Measurements from ENCODE around the gene DPH7.
"Not testable (repeated sequence)": the region's sequence is repeated elsewhere in the genome, so short reads cannot be mapped to it uniquely, and the experiment has no call there.

Gene DPH7

DNA sequence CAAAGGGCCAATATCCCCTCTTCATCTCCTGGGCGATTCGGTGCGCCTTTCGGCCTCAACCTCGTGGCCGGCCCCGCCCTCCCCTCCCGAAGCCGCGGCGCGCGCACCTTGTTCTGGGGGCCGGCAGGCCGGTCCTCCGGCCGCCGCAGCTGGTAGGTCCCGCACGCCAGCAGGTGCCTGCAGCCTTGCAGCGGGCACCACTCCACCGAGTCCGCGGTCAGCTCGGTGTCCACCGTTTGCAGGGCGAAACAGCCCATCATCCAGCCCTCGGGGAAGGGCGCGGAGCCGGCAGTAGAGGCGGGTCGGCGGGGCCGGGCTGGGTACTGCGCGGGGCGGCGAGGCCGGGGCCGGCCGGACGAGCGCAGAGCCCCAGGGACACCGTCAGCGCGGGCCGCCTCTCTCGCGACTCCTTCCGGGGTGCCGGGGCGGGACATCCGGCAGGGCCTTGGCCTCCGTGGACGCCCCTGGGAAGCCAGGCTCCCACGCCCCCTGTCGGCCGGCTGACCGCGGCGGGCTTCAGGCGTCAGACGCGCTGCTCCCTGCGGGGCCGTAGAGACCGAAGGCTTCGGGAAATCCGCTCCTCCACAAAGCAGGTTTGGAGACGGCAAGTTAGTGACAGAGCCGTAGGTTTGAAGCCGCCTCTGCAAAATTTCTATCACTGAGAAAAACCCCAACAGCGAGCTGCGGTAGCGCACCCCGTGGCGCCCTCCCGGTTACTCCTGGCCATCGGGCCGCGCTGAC lies at the start of gene DPH7:
Gene DPH7, minus strand, starts transcription at position 408 of the 741 bp plus-strand sequence. Its CDS starts 148 bp downstream, at position 260.
- DNase-seq (ENCODE audit: low spot score), result peak; percentile 95

GRCh38 chr9:137627406-137627805 lies 48.7 kb upstream of the DPH7 start:
- DNase-seq (ENCODE audit: low spot score), result not testable (repeated sequence)

DNA sequence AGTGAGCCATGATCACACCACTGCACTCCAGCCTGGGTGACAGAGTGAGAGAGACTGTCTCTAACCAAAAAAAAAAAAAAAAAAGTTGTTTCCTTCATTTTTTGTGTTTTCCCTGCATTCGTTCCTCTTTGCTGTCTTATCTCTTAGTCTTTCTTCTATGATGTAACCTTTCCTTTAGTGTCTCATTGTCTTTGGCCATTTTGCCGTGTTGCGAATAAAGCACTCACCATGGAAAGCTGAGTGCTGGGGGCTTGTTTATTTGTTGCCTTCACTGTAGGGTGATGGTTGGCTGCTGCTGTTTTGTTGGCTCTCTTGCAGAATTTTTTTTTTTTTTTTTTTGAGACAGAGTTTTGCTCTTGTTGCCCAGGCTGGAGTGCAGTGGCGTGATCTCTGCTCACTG lies 47.7 kb upstream of the DPH7 start:
- DNase-seq (ENCODE audit: low spot score), result no peak

DNA sequence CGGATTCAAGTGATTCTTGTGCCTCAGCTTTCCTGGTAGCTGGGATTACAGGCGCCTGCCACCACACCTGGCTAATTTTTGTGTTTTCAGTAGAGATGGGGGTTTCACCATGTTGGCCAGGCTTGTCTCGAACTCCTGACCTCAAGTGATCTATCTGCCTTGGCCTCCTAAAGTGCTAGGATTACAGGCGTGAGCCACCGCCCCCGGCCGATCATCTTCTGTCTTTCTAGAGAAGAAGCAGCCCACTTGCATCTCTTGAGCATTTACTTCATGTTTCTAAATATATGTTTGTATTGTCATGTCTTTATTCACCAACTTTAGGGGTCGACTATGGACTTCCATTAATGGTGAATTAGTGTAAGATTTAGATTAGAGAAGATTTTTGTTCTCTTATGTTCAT lies 43.5 kb upstream of the DPH7 start:
- not testable (repeated sequence) for DNase-seq (ENCODE audit: low spot score)

GRCh38 chr9:137621131-137621757 lies 42.5 kb upstream of the DPH7 start:
- no peak for DNase-seq (ENCODE audit: low spot score)

DNA sequence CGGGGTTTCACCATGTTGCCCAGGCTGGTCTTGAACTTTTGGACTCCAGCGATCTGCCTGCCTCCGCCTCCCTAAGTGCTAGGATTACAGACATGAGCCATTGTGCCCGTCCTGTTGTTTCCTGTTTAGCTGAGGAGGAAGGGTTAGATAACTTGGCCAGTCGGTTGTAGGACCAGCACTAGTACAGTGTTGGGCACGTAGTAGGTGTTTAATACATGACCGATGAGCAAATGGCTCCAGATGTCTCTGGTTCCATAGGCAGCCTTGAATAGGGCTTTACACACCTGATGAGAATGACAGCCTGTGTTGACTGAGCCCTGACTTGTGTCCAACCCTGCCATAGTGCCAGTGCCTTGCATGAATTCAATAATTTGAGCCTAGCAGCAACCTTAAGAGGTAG lies 41.9 kb upstream of the DPH7 start:
- DNase-seq (ENCODE audit: low spot score), result no peak

DNA sequence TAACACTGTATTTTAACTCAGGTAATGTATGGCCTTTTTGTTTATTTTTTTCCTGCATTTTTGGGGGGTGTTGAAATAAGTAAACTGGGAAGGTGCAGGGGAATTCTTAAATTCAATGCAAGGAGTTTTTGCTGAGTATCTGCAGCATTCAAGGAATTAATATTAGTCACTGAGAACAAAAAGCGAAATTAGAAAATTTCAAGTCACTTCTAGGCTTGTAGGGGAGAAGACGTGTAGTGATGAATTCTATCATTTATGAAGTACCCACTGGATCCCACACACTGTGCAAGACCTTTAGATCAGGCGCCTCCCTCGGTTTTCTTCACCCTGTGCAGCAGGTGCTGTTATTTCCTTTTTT lies 41.3 kb upstream of the DPH7 start:
- no peak for DNase-seq (ENCODE audit: low spot score)

- DNase-seq (ENCODE audit: low spot score), result no peak
Observed at GRCh38 chr9:137619240-137620047, 40.7 kb upstream of the DPH7 start.

GRCh38 chr9:137618105-137619067 lies 39.7 kb upstream of the DPH7 start, which contains the start of gene EHMT1:
Gene EHMT1 (plus strand): TSS chr9:137619005. CDS start chr9:137619029, 24 bp downstream.
- DNase-seq (ENCODE audit: low spot score), result peak; percentile 86

DNA sequence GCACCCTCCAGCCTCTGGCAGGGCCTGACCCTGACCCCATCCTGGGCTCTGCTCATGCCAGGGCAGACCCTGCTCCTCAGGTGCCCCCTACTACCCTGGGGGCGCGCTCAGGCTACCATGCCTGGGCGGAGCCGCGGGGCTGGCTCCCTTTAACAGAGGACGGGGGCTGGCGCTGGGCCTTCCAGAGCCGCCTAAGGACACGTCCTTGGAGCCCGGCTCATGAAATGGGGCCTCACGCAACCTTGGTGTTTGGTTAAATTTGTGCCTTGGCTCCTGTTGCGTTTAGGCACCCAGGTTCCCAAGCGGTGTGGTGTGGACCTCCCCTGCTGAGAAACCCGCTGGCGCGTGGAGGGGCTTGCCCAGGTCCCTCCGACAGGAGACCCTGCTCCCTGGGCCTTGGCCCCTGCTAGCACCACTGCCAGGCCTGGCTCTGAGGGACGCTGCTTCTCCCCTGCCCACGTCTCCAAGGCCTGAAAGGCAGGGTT lies 36.7 kb upstream of the DPH7 start:
- no peak for DNase-seq (ENCODE audit: low spot score)

- no peak for DNase-seq (ENCODE audit: low spot score)
Observed at GRCh38 chr9:137614631-137615386, 36.1 kb upstream of the DPH7 start.

DNA sequence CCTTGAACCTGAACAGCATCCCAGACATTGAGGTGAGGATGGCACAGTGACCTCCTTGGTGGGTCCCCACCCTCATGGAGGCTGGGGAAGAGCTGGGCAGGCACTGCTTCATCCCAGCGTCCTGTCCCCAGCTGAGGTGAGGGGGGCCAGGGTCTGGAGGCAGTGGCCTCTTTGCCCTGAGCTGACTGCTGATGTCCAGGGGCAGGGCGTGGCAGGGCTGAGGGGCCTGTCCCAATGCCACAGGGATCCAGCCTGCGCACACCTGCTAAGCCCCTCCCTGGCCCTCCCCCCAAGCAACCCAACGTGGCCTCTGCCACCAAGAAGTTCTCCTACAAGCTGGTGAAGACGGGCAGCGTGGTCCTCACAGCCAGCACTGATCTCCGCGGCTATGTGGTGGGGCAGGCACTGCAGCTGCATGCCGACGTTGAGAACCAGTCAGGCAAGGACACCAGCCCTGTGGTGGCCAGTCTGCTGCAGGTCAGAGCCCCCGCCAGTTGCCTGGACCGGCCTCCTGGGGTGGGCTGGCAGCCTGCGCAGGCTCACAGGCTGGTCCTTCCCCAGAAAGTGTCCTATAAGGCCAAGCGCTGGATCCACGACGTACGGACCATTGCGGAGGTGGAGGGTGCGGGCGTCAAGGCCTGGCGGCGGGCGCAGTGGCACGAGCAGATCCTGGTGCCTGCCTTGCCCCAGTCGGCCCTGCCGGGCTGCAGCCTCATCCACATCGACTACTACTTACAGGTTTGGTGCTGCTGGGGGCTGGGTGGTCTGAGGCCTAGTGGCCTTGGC lies 35.2 kb upstream of the DPH7 start:
- DNase-seq (ENCODE audit: low spot score), result no peak

DNA sequence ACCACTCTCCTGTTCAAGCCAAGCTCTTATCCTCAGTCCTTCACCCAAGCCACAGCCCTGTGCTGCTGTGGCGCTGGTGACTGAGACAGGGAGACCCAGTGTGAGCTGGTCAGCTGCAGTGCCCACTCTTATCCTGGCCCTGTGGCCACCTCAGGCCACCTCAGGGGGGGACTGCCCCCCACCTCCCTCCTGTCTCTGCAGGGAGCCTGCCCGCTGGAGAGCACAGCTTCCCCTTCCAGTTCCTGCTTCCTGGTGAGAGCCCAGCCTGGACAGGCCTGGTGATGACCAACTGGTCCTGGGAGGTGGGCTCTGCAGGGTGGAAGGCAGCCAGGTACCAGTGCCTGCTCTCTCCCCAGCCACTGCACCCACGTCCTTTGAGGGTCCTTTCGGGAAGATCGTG lies 34.5 kb upstream of the DPH7 start:
- DNase-seq (ENCODE audit: low spot score), result no peak

- no peak for DNase-seq (ENCODE audit: low spot score)
Observed at GRCh38 chr9:137612741-137613142, 34.0 kb upstream of the DPH7 start.

GRCh38 chr9:137611623-137612609 lies 33.2 kb upstream of the DPH7 start:
- no peak for DNase-seq (ENCODE audit: low spot score)

- no peak for DNase-seq (ENCODE audit: low spot score)
Observed at GRCh38 chr9:137610944-137611343, 32.2 kb upstream of the DPH7 start.

DNA sequence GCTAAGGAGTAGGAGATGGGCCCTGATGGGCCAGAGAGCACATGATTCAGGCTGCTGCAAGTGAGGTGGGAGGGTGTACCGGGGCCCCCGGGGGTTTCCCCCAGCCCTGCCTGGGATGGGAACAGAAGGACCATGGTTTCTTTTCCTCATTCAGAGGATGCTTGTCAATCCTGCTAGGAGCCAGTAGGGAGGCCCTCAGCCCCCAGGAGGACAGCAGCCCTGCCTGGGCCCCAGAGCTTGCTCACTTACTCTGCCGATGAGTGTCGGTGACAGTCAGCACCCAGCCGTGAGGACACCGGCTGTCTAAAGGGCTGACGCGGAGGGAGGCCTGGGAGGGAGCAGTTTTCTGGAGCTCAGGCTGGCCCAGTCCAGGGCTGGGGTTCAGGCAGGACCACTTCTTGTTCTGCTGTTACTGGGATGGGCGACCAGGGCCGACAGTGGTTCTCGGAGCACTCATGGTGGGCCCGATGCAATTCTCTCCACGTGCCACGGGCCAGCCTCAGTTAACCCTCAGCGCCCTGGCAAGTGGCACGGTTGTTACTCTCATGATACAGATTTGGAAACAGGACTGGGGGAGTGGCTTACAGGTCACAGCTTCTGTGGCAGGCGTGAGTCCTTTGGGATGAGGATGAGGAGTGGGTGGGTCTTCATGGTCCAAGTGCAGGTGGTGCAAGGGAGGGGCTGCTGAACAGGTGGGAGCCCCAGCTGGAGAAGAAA lies 28.6 kb upstream of the DPH7 start:
- no peak for DNase-seq (ENCODE audit: low spot score)

- no peak for DNase-seq (ENCODE audit: low spot score)
Observed at GRCh38 chr9:137606734-137607138, 28.0 kb upstream of the DPH7 start.
